BE2C (cell line): ENCODE measurements around the gene MRPL16.
"Not testable (repeated sequence)": the region's sequence is repeated elsewhere in the genome, so short reads cannot be mapped to it uniquely, and the experiment has no call there.

Experiments
- DNase-seq: peaks from one replicate; pipeline ENCODE4 v3.0.0-alpha.2; 2020
- H3K27me3 ChIP-seq: fragments of 250-450 bp; sonication (Bioruptor Pico); 2 replicates; pipeline ENCODE4 v1.5.1; 2020; ENCODE audit warnings: mild to moderate bottlenecking
- H3K36me3 ChIP-seq: fragments of 250-450 bp; sonication (Bioruptor Pico); 2 replicates; pipeline ENCODE4 v1.5.1; 2020; ENCODE audit warnings: mild to moderate bottlenecking
- H3K4me1 ChIP-seq: fragments of 250-450 bp; sonication (Bioruptor Pico); 2 replicates; pipeline ENCODE4 v1.5.1; 2020
- H3K4me3 ChIP-seq: 2 replicates; pipeline ENCODE4 v1.5.1; 2011; ENCODE audit warnings: low read depth, low read length
- H3K9me3 ChIP-seq: fragments of 250-450 bp; sonication (Bioruptor Pico); 2 replicates; pipeline ENCODE4 v1.5.1; 2020
- CTCF ChIP-seq: IDR thresholded peaks from 2 replicates; pipeline ENCODE4 v1.5.1; 2012; ENCODE audit warnings: mild to moderate bottlenecking, low read depth, low read length

The MRPL16 gene

GRCh38 chr11:59787816-59788215, 22.8 kb downstream of the MRPL16 start:
- TF ChIP-seq CTCF = no peak
- no peaks in the 10 kb centered on the region for H3K27me3 ChIP-seq
- no peaks in the 10 kb centered on the region for H3K4me1 ChIP-seq
- no peaks in the 10 kb centered on the region for H3K36me3 ChIP-seq
- DNase-seq = no peak
- no peaks in the 10 kb centered on the region for H3K9me3 ChIP-seq
- H3K4me3 ChIP-seq = no peak overlapping the region

DNA sequence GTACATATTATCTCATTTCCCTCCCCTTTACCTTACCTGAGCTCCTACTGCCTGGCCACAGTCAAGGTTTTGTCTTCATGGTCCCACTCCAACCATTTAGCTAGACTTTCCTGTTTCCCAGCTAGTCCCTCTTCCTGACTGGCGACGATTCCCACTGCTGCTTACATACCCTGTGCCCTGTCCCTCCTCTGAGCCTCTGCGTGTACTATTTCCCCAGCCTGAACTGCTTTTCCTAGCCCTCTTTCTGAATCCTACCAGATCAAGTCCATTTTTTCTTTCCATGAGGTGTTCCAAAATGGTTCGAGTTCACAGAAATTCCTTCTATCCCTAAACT, 23.4 kb downstream of the MRPL16 start:
- H3K4me3 ChIP-seq = no peak overlapping the region
- TF ChIP-seq CTCF = no peak
- no peaks in the 10 kb centered on the region for H3K36me3 ChIP-seq
- no peak for DNase-seq
- no peaks in the 10 kb centered on the region for H3K9me3 ChIP-seq
- H3K4me1 ChIP-seq = no peaks in the 10 kb centered on the region
- H3K27me3 ChIP-seq = no peaks in the 10 kb centered on the region

DNA sequence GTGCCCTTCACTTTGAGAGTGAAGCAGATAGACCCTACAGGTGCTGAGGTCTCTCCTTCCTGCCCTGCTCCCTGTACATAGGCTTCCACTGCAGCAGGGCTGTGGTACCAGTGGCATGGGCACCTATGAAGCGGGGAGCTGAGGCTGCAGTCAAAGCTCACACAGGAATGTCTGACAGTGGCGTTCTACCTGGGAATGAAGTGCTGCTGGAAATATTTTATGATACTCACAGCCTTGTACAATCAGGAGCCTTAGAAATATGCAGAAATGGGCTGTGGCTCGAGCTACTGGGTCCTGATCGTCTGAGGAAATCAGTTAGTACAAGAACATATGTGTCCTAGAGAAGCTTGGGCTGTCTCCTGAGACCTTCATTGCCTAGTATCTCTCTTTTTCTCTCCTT, 24.8 kb downstream of the MRPL16 start:
- Histone ChIP-seq H3K4me1 (no peaks in the 10 kb centered on the region), H3K36me3 (no peaks in the 10 kb centered on the region), H3K27me3 (no peaks in the 10 kb centered on the region), H3K9me3 (no peaks in the 10 kb centered on the region), H3K4me3 (no peak overlapping the region)
- no peak for TF ChIP-seq CTCF
- DNase-seq = no peak

GRCh38 chr11:59784441-59784840, 26.1 kb downstream of the MRPL16 start:
- not testable (repeated sequence) for H3K4me1 ChIP-seq, H3K4me3 ChIP-seq, H3K9me3 ChIP-seq, H3K36me3 ChIP-seq, H3K27me3 ChIP-seq, DNase-seq

DNA sequence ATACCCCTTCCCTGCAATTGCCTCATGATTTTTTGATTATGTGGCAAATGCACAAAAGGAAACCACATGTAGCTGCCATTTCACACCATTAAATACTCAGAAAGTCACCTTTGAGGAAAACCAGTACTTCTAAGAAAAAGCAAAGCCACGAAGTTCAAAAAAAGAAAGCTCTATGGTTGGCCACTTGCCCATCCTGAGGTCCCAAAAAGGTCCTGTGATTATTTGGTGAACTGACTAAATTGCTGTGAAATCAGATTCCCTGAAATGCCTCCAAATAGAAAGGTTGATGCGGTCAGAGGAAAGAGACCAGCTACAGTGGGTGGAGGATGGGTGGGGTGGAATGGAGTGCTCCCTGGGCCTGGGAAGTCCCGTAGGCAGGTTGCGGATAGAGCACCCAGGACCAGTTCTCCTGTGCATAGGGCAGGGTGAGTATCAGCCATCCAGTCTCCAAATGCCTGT, 26.9 kb downstream of the MRPL16 start:
- no peak for DNase-seq
- H3K4me3 ChIP-seq = no peak overlapping the region
- H3K9me3 ChIP-seq = no peaks in the 10 kb centered on the region
- H3K4me1 ChIP-seq = no peaks in the 10 kb centered on the region
- H3K36me3 ChIP-seq = no peaks in the 10 kb centered on the region
- TF ChIP-seq CTCF = no peak
- no peaks in the 10 kb centered on the region for H3K27me3 ChIP-seq

DNA sequence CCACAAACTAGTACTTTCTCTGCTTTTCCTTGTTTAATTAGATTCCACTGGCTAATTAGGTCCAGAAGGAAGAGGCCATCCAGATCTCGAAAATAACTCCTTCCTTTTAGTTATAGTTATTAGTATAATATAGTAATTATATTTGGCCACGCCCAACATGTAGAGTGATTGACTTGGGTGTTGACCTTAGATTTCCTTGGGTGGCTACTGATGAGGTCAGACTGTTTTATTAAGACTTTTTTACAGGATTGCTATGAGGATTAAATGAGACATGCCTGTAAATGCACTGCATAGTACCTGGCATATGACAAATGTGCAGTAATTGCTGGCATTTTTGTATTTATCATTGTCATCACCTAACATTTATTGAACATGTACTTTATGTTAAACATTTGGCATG, 28.5 kb downstream of the MRPL16 start:
- Histone ChIP-seq H3K9me3 (no peaks in the 10 kb centered on the region), H3K4me1 (no peaks in the 10 kb centered on the region), H3K4me3 (no peak overlapping the region), H3K27me3 (no peaks in the 10 kb centered on the region), H3K36me3 (no peaks in the 10 kb centered on the region)
- no peak for DNase-seq
- TF ChIP-seq CTCF = no peak

GRCh38 chr11:59779487-59779886, 31.1 kb downstream of the MRPL16 start:
- no peak overlapping the region for H3K4me3 ChIP-seq
- H3K36me3 ChIP-seq = no peaks in the 10 kb centered on the region
- no peak for DNase-seq
- no peak for TF ChIP-seq CTCF
- H3K9me3 ChIP-seq = no peaks in the 10 kb centered on the region
- H3K4me1 ChIP-seq = no peaks in the 10 kb centered on the region
- no peaks in the 10 kb centered on the region for H3K27me3 ChIP-seq
